OCI-LY3 (cell line): ENCODE results near the gene KCNK6.

ENCODE experiments used
- H2AFZ ChIP-seq: fragments of 200-600, 300-600 bp; shearing (Covaris generic); 2 replicates; pipeline ENCODE4 v1.6.0; 2014; ENCODE audit warnings: antibody characterized with exemption, low read depth, low read length
- H3K27ac ChIP-seq: fragments of 200-600, 300-600 bp; sonication (generic); 2 replicates; pipeline ENCODE4 v1.5.1; 2014; ENCODE audit warnings: mild to moderate bottlenecking, low read length, moderate library complexity, mixed read lengths
- H3K27me3 ChIP-seq: fragments of 200-600, 300-600 bp; sonication (generic); 2 replicates; pipeline ENCODE4 v1.6.1; 2014; ENCODE audit warnings: low read depth, low read length, mixed read lengths
- H3K36me3 ChIP-seq: fragments of 200-600, 300-600 bp; sonication (generic); replicated peaks from 2 replicates; pipeline ENCODE3; 2014; ENCODE audit warnings: low read depth, low read length, mixed read lengths
- H3K4me1 ChIP-seq: fragments of 300-600, 200-600 bp; sonication (generic); 2 replicates; pipeline ENCODE4 v1.6.1; 2014; ENCODE audit warnings: low read length, mixed read lengths
- H3K4me2 ChIP-seq: fragments of 200-600, 300-600 bp; sonication (generic); 2 replicates; pipeline ENCODE4 v1.6.1; 2014; ENCODE audit warnings: low read length, mixed read lengths
- H3K4me3 ChIP-seq: fragments of 300-600, 200-600 bp; sonication (generic); 2 replicates; pipeline ENCODE4 v1.5.1; 2014; ENCODE audit warnings: antibody characterized with exemption, mild to moderate bottlenecking, low read length, moderate library complexity
- H3K79me2 ChIP-seq: fragments of 300-600, 200-600 bp; shearing (Covaris generic); 2 replicates; pipeline ENCODE4 v1.6.1; 2014; ENCODE audit warnings: mild to moderate bottlenecking, low read length, mixed read lengths
- H3K9ac ChIP-seq: fragments of 300-600, 200-600 bp; shearing (Covaris generic); 2 replicates; pipeline ENCODE4 v1.6.0; 2014; ENCODE audit warnings: mild to moderate bottlenecking, low read length, moderate library complexity
- H3K9me3 ChIP-seq: fragments of 200-600, 300-600 bp; shearing (Covaris generic); 2 replicates; pipeline ENCODE4 v1.6.1; 2014; ENCODE audit warnings: low read length, mixed read lengths; ENCODE audit not compliant: insufficient read depth
- H4K20me1 ChIP-seq: fragments of 200-600, 300-600 bp; sonication (generic); 2 replicates; pipeline ENCODE4 v1.6.1; 2016; ENCODE audit warnings: low read length, mixed read lengths; ENCODE audit not compliant: insufficient read depth
- CTCF ChIP-seq: fragments of 200-600, 300-600 bp; sonication (generic); IDR thresholded peaks from 2 replicates; pipeline ENCODE4 v1.5.1; 2014; ENCODE audit warnings: antibody characterized with exemption, low read length, low read depth
- EZH2phosphoT487 ChIP-seq: fragments of 200-600 bp; shearing (Covaris generic); IDR thresholded peaks from 2 replicates; pipeline ENCODE4 v1.6.1; 2018; ENCODE audit warnings: antibody characterized with exemption, mixed run types, low read depth

The KCNK6 gene

GRCh38 chr19:38298821-38299680 lies 20.6 kb upstream of the KCNK6 start:
- no peaks in the 10 kb centered on the region for H3K79me2 ChIP-seq
- no peak overlapping the region for H3K4me2 ChIP-seq
- H3K4me1 ChIP-seq, result no peaks in the 10 kb centered on the region
- TF ChIP-seq EZH2phosphoT487, result no peak
- TF ChIP-seq CTCF, result no peak
- no peaks in the 10 kb centered on the region for H4K20me1 ChIP-seq
- no peak overlapping the region for H3K4me3 ChIP-seq
- no peak overlapping the region for H2AFZ ChIP-seq
- H3K9me3 ChIP-seq, result no peaks in the 10 kb centered on the region
- H3K27ac ChIP-seq, result no peak overlapping the region
- no peak overlapping the region for H3K9ac ChIP-seq
- no peaks in the 10 kb centered on the region for H3K36me3 ChIP-seq
- no peaks in the 10 kb centered on the region for H3K27me3 ChIP-seq

GRCh38 chr19:38303517-38304351 lies 15.9 kb upstream of the KCNK6 start, which contains the start of gene C19orf33:
Gene C19orf33 (plus strand): TSS chr19:38304251. CDS start chr19:38304262, 11 bp downstream.
- TF ChIP-seq EZH2phosphoT487 (no peak), CTCF (no peak)
- Histone ChIP-seq H3K36me3 (peaks cover 4% of the 10 kb centered on the region), H3K4me1 (no peaks in the 10 kb centered on the region), H3K27ac (no peak within 1 kb of the TSS), H3K79me2 (no peaks in the 10 kb centered on the region), H4K20me1 (peaks cover 2% of the 10 kb centered on the region; the same call in 1 of the 2 replicates), H3K9me3 (no peaks in the 10 kb centered on the region), H2AFZ (no peak within 1 kb of the TSS), H3K27me3 (no peaks in the 10 kb centered on the region), H3K4me3 (no peak within 1 kb of the TSS), H3K4me2 (no peak within 1 kb of the TSS), H3K9ac (no peak within 1 kb of the TSS)

GRCh38 chr19:38304352-38304865 lies 15.2 kb upstream of the KCNK6 start:
- Histone ChIP-seq H3K27ac (no peak overlapping the region), H3K9ac (no peak overlapping the region), H3K9me3 (no peaks in the 10 kb centered on the region), H4K20me1 (peaks cover 4% of the 10 kb centered on the region; the same call in 1 of the 2 replicates), H3K4me2 (no peak overlapping the region), H3K4me3 (no peak overlapping the region), H3K27me3 (no peaks in the 10 kb centered on the region), H2AFZ (no peak overlapping the region), H3K36me3 (peaks cover 6% of the 10 kb centered on the region), H3K79me2 (no peaks in the 10 kb centered on the region), H3K4me1 (no peaks in the 10 kb centered on the region)
- TF ChIP-seq EZH2phosphoT487 (no peak), CTCF (no peak)
